ENCODE data around the gene CDH13. TPM values are rescaled to one million over a fixed set of nuclear protein-coding genes. Genes with fewer than 3 reads are reported as not detected.

CDH13 gene
- total and polyA plus RNA-seq, 10 of the 15 experiments (the other 5 are each of a cell fraction or from before 2014, with no cell fraction given): under 0.01 to 0.05 TPM; not detected in 8

- in situ Hi-C loops (cut with MboI) (no loop called here), intact Hi-C loops (cut with micrococcal nuclease; ENCODE audit: unreplicated experiment) (no loop called here)
- WGBS (ENCODE audit: insufficient coverage, insufficient replicate concordance, low lambda C conversion rate, missing lambda C conversion rate): 0% methylated on average over 3 of the region's 3 CpGs
- CTCF ChIA-PET: no interaction called here
- DNase-seq (ENCODE audit: low read depth, low spot score) (no peak), FAIRE-seq (no peak), ATAC-seq (no peak)
- no peak for TF ChIP-seq PKNOX1 (IDR thresholded peaks at IDR 0.05)
- no peak for TF ChIP-seq WRNIP1 (IDR thresholded peaks at IDR 0.05; ENCODE audit: borderline replicate concordance, low read depth, low read length)
- TF ChIP-seq DPF2 (IDR thresholded peaks at IDR 0.05): no peak
- no peak for TF ChIP-seq HDGF (IDR thresholded peaks at IDR 0.05)
- TF ChIP-seq NBN (IDR thresholded peaks at IDR 0.05): no peak
- TF ChIP-seq CREM (IDR thresholded peaks at IDR 0.05; ENCODE audit: low read depth): no peak
- TF ChIP-seq MTA2 (IDR thresholded peaks at IDR 0.05; ENCODE audit: low read depth): no peak
- no peak for TF ChIP-seq SMAD1 (IDR thresholded peaks at IDR 0.05; ENCODE audit: low read depth, partially characterized antibody)
- no peak for TF ChIP-seq NFYA (IDR thresholded peaks at IDR 0.05; ENCODE audit: borderline replicate concordance, low read depth, low read length)
- no peak for TF ChIP-seq BMI1 (IDR thresholded peaks at IDR 0.05; ENCODE audit: borderline replicate concordance)
- Histone ChIP-seq H3K36me3 (ENCODE audit: control insufficient read depth in 2 of 2, insufficient read depth in 2 of 2, low read length in 1 of 2) (no peaks in the 10 kb centered on the region), H3K79me2 (ENCODE audit: control insufficient read depth, insufficient read depth, low read length) (no peaks in the 10 kb centered on the region), H3K9me3 (replicated peaks; ENCODE audit: control insufficient read depth, insufficient read depth, low read length) (no peaks in the 10 kb centered on the region), H3K4me3 (no peak overlapping the region), H3K4me1 (ENCODE audit: control insufficient read depth, insufficient read depth, low read length) (no peaks in the 10 kb centered on the region), H3K9ac (ENCODE audit: control insufficient read depth, insufficient read depth, low read length) (no peak overlapping the region), H3K27ac (ENCODE audit: control insufficient read depth, insufficient read depth) (no peak overlapping the region), H4K20me1 (ENCODE audit: control insufficient read depth, insufficient read depth) (no peaks in the 10 kb centered on the region), H2AFZ (ENCODE audit: control insufficient read depth, low read depth, low read length) (no peak overlapping the region), H3K4me2 (ENCODE audit: control insufficient read depth, insufficient read depth) (no peak overlapping the region), H3K27me3 (replicated peaks in 1 of 2; ENCODE audit: control insufficient read depth in 2 of 2, insufficient read depth in 2 of 2, low read length in 1 of 2) (no peaks in the 10 kb centered on the region)
- POLR2A ChIA-PET: no interaction called here
- SMC1A ChIA-PET (ENCODE audit: uncharacterized antibody, unreplicated experiment): no interaction called here
- RAD21 ChIA-PET (ENCODE audit: unreplicated experiment): no interaction called here
- no TSS peak for BruUV-seq (replicated peaks)
Measured at GRCh38 chr16:83171396-83171795, 544.6 kb downstream of the CDH13 start.

- no peaks in the 10 kb centered on the region for H3K36me3 ChIP-seq (ENCODE audit: control insufficient read depth in 2 of 2, insufficient read depth in 2 of 2, low read length in 1 of 2)
- DNase-seq (ENCODE audit: low read depth, low spot score) (no peak), FAIRE-seq (no peak), ATAC-seq (no peak)
- H3K4me3 ChIP-seq: no peak overlapping the region
- ChIA-PET RAD21 (ENCODE audit: unreplicated experiment) (no interaction called here), SMC1A (ENCODE audit: uncharacterized antibody, unreplicated experiment) (no interaction called here), POLR2A (no interaction called here), CTCF (no interaction called here)
- intact Hi-C loops (cut with micrococcal nuclease; ENCODE audit: unreplicated experiment): no loop called here
- no peak overlapping the region for H3K9ac ChIP-seq (ENCODE audit: control insufficient read depth, insufficient read depth, low read length)
- H3K27ac ChIP-seq (ENCODE audit: control insufficient read depth, insufficient read depth): no peak overlapping the region
- H3K4me2 ChIP-seq (ENCODE audit: control insufficient read depth, insufficient read depth): no peak overlapping the region
- H3K27me3 ChIP-seq (replicated peaks in 1 of 2; ENCODE audit: control insufficient read depth in 2 of 2, insufficient read depth in 2 of 2, low read length in 1 of 2): no peaks in the 10 kb centered on the region
- H2AFZ ChIP-seq (ENCODE audit: control insufficient read depth, low read depth, low read length): no peak overlapping the region
- no peaks in the 10 kb centered on the region for H3K9me3 ChIP-seq (replicated peaks; ENCODE audit: control insufficient read depth, insufficient read depth, low read length)
- H3K79me2 ChIP-seq (ENCODE audit: control insufficient read depth, insufficient read depth, low read length): no peaks in the 10 kb centered on the region
- H4K20me1 ChIP-seq (ENCODE audit: control insufficient read depth, insufficient read depth): no peaks in the 10 kb centered on the region
- in situ Hi-C loops (cut with MboI): no loop called here
- BruUV-seq (replicated peaks): no TSS peak
- H3K4me1 ChIP-seq (ENCODE audit: control insufficient read depth, insufficient read depth, low read length): no peaks in the 10 kb centered on the region
- no peak for TF ChIP-seq SREBF2 (IDR thresholded peaks at IDR 0.05; ENCODE audit: low read length)
- TF ChIP-seq YY1 (IDR thresholded peaks at IDR 0.05; ENCODE audit: low read depth, low read length): no peak
- TF ChIP-seq PRDM15 (CRISPR knock-in tag; IDR thresholded peaks at IDR 0.05): no peak
- TF ChIP-seq TCF7 (IDR thresholded peaks at IDR 0.05; ENCODE audit: borderline replicate concordance): no peak
Measured at GRCh38 chr16:83174671-83175070, 547.9 kb downstream of the CDH13 start.
